Psoas muscle (tissue), 8 donors: ENCODE measurements around the gene C1orf94. TPM values are rescaled to one million over a fixed set of nuclear protein-coding genes. Genes with fewer than 3 reads are reported as not detected.

Experiments
- ATAC-seq, 4 donors: fragments of 200-7000 bp; cut with Tn5 transposase; one replicate each; pipeline ENCODE4 v1.9.1; 2020; ENCODE audit warnings: moderate library complexity in 3 of 4, mild to moderate bottlenecking in 2 of 4
- DNase-seq, 2 donors: peaks; one replicate each; pipeline ENCODE4 v3.0.0-alpha.2; 2020
- H3K27ac ChIP-seq: fragments of 200-600 bp; one replicate; pipeline ENCODE4 v1.8.0; 2022
- H3K27me3 ChIP-seq, 3 donors: fragments of 200-600 bp in 1 of 3; one replicate each; pipeline versions ENCODE4 v1.6.1 to v1.8.0; 2013 to 2022; ENCODE audit warnings: low read length in 2 of 3, mild to moderate bottlenecking in 2 of 3, moderate library complexity in 1 of 3; ENCODE audit not compliant: insufficient read depth in 3 of 3
- H3K36me3 ChIP-seq, 2 donors: fragments of 200-600 bp in 1 of 2; one replicate each; pipeline versions ENCODE4 v1.6.1 to v1.8.0; 2013 to 2022; ENCODE audit warnings: low read depth in 1 of 2, mild to moderate bottlenecking in 1 of 2, moderate library complexity in 1 of 2; ENCODE audit not compliant: insufficient read depth in 1 of 2
- H3K4me1 ChIP-seq: fragments of 200-600 bp; one replicate; pipeline ENCODE4 v1.8.0; 2022
- H3K4me3 ChIP-seq: fragments of 200-600 bp; one replicate; pipeline ENCODE4 v1.8.0; 2022; ENCODE audit warnings: mild to moderate bottlenecking
- H3K9me3 ChIP-seq: fragments of 200-600 bp; one replicate; pipeline ENCODE4 v1.8.0; 2022
- CTCF ChIP-seq: fragments of 200-600 bp; IDR thresholded peaks from one replicate; pipeline ENCODE4 v1.8.0; 2022; ENCODE audit warnings: antibody characterized with exemption
- WGBS, 3 donors: extraction: QIAGEN DNeasy Blood & Tissue Kit; methylation state at CpG; one replicate each; pipeline versions ENCODE4 v1.1.6 to v1.1.7; 2013; 5-methylcytosine and 5-hydroxymethylcytosine counted together
- intact Hi-C, 2 donors: fragments of 100-400 bp; cut with DNase I; formaldehyde crosslinking; loops; one replicate each; pipeline versions ENCODE4 v1.11.0 to v1.14.2; 2022
- polyA plus RNA-seq, 3 donors: library from polyadenylated mRNA; stranded (reverse); fragments of 200-250 nt; gene quantifications; one replicate each; pipeline ENCODE4 v1.2.3, GENCODE V29; 2013
- total RNA-seq, 4 donors: library from RNA; stranded (reverse); fragmentation: NEBNext Ultra II Directional in 2 of 4; extraction: Animal tissue kit (Norgen Biotek cat#: 25700) in 2 of 4; gene quantifications; one replicate each; pipeline versions ENCODE4 v1.2.1 to v1.2.4, GENCODE V29; 2021 to 2023
- donor health status: healthy with polysubstance abuse.
- donor health status: DM: no; HTN: no; CAD: no; lungs with moderate emphysema.
- donor health status: Bipolar disorder and iron deficiency.
- donor health status: healthy.
- donor health status: DM: yes; HTN: yes; CAD: no.
- donor health status: DM: no; HTN: no; CAD: no.
- donor health status: DM: no; HTN: no; CAD: no.
- donor health status: DM: yes; HTN: yes; CAD: no.

The C1orf94 gene
- total and polyA plus RNA-seq, 7 donors, result 0.01 TPM; not detected in 6

GRCh38 chr1:34140011-34140676, 36.6 kb upstream of the C1orf94 start:
- intact Hi-C loops, result no loop called here
- DNase-seq, result no peak
- peaks cover 0 to 6% (median 1%) of the 10 kb centered on the region in 3 donors for H3K27me3 ChIP-seq
- no peak overlapping the region for H3K4me3 ChIP-seq
- H3K4me1 ChIP-seq, result no peaks in the 10 kb centered on the region
- H3K36me3 ChIP-seq, result no peaks in the 10 kb centered on the region
- no peaks in the 10 kb centered on the region for H3K9me3 ChIP-seq
- no peak overlapping the region for H3K27ac ChIP-seq
- no peak for TF ChIP-seq CTCF
- ATAC-seq, result no peak
- WGBS, 3 donors, result 55 to 64% (median 57%) methylated on average over 7 of the region's 7 CpGs

- no peak for TF ChIP-seq CTCF
- Histone ChIP-seq H3K36me3 (no peaks in the 10 kb centered on the region), H3K4me1 (no peaks in the 10 kb centered on the region), H3K27me3 (peaks cover 0 to 3% (median 2%) of the 10 kb centered on the region in 3 donors), H3K4me3 (no peak overlapping the region), H3K9me3 (no peaks in the 10 kb centered on the region), H3K27ac (no peak overlapping the region)
- ATAC-seq (no peak), DNase-seq (no peak)
- WGBS, 3 donors, result 85 to 92% (median 85%) methylated on average over 2 of the region's 2 CpGs
- intact Hi-C loops, result no loop called here
These were observed 32.7 kb upstream of the C1orf94 start for GRCh38 chr1:34143975-34144374.

DNA sequence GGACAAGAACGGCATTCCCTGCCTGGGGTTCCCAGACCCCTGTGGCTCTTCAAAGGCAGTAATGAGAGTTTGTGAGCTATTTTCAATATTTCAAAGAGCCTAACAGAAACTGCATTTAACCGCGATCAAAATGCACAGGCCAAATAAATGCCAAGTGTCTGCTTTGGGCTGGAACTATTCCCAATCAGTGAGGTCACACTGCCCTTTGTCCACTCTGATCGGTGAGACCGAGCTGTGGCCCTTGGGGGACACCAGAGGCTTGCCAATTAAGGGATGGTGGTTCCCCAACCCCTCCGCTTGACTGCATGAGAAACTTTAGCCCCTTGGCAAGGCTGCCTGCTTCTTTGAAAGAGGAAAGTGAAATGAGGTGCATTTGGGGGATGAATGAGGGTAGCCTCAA, 31.9 kb upstream of the C1orf94 start:
- TF ChIP-seq CTCF, result no peak
- Histone ChIP-seq H3K27me3 (peaks cover 0 to 3% (median 2%) of the 10 kb centered on the region in 3 donors), H3K27ac (no peak overlapping the region), H3K36me3 (no peaks in the 10 kb centered on the region), H3K9me3 (no peaks in the 10 kb centered on the region), H3K4me1 (no peaks in the 10 kb centered on the region), H3K4me3 (no peak overlapping the region)
- intact Hi-C loops, result no loop called here
- WGBS, 3 donors, result 62 to 75% (median 63%) methylated on average over 6 of the region's 6 CpGs
- no peak for DNase-seq
- no peak for ATAC-seq

DNA sequence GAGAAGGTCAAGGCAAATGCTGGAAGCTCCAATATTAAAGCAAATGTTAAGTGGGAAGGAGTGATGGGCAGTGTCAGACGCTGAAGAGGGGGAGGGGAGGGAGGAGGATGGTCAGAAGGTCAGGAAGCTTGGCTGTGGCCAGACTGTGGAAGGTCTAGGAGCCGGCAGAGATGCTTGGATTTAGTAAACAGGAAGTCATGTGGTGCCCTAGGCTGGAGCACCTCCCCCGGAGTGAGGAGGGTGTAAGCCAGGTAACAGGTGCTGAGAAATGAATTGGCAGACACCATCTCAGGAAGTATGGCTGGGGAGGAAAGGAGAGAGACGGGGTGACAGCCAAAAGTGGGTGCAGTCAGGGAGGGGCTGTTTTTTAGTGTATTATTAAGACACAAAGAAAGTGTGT, 29.4 kb upstream of the C1orf94 start:
- ATAC-seq (no peak), DNase-seq (no peak)
- intact Hi-C loops, result no loop called here
- Histone ChIP-seq H3K9me3 (no peaks in the 10 kb centered on the region), H3K4me1 (no peaks in the 10 kb centered on the region), H3K4me3 (no peak overlapping the region), H3K27me3 (peaks cover 0 to 3% (median 2%) of the 10 kb centered on the region in 3 donors), H3K36me3 (no peaks in the 10 kb centered on the region), H3K27ac (no peak overlapping the region)
- no peak for TF ChIP-seq CTCF
- 12 to 24% (median 14%) methylated on average over 4 of the region's 4 CpGs for WGBS, 3 donors

DNA sequence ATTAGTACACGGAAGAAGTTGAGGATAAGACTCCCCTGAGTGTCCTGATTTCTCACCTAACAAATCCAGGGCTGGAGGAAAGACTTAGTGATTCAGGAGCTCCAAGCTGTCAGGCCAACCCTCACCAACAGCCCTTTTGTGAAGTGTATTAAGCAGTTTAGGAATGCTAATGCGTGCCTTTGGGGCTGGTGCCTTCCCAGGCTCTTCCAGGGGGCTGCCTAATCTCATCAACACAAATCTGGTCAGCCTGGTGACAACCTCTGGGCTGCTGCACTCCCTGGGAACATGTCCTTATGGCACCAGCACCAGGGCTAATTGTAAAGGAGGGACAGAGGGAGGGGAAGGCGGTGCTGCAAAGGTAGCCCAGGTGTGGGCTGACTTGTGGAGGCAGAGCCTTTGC, 27.2 kb upstream of the C1orf94 start:
- WGBS, 3 donors, result 35 to 41% (median 37%) methylated on average over 3 of the region's 3 CpGs
- H3K4me3 ChIP-seq, result no peak overlapping the region
- no peak overlapping the region for H3K27ac ChIP-seq
- no peak for TF ChIP-seq CTCF
- H3K9me3 ChIP-seq, result no peaks in the 10 kb centered on the region
- DNase-seq (no peak), ATAC-seq (no peak)
- intact Hi-C loops, result no loop called here
- no peaks in the 10 kb centered on the region for H3K36me3 ChIP-seq
- H3K27me3 ChIP-seq, result peaks cover 0 to 3% (median 2%) of the 10 kb centered on the region in 3 donors
- no peaks in the 10 kb centered on the region for H3K4me1 ChIP-seq
